ENCODE measurements around the gene PRDM2. TPM values are rescaled to one million over a fixed set of nuclear protein-coding genes. Genes with fewer than 3 reads are reported as not detected.
"Not testable (repeated sequence)": the region's sequence is repeated elsewhere in the genome, so short reads cannot be mapped to it uniquely, and the experiment has no call there.

The PRDM2 gene
- total and polyA plus RNA-seq, 8 donors: 9.3 to 26.4 (median 15.1) TPM

GRCh38 chr1:13674377-13674776, 25.6 kb upstream of the PRDM2 start:
- no peak for ATAC-seq
- TF ChIP-seq CTCF (IDR thresholded peaks at IDR 0.05): no peak
- 37 to 63% methylated on average over 5 of the region's 5 CpGs for WGBS, 2 donors
- Histone ChIP-seq H3K36me3 (no peaks in the 10 kb centered on the region), H3K4me1 (no peaks in the 10 kb centered on the region), H3K9me3 (no peaks in the 10 kb centered on the region), H3K27ac (no peak overlapping the region), H3K4me3 (no peak overlapping the region), H3K27me3 (no peaks in the 10 kb centered on the region)
- intact Hi-C loops (cut with DNase I): loop anchor here in 1 of 3 donors (5.0 kb wide), 1 partner anchor 273 kb away; no protein-coding TSS in a partner anchor
- FAIRE-seq: no peak
- no peak for DNase-seq

- Histone ChIP-seq H3K27me3 (no peaks in the 10 kb centered on the region), H3K36me3 (no peaks in the 10 kb centered on the region), H3K27ac (no peak overlapping the region), H3K9me3 (no peaks in the 10 kb centered on the region), H3K4me1 (no peaks in the 10 kb centered on the region), H3K4me3 (no peak overlapping the region)
- no peak for FAIRE-seq
- no peak for TF ChIP-seq CTCF (IDR thresholded peaks at IDR 0.05)
- no peak for ATAC-seq
- WGBS, 2 donors: 32 to 35% methylated on average over 3 of the region's 3 CpGs
- intact Hi-C loops (cut with DNase I): no loop called here
- no peak for DNase-seq
Observed at GRCh38 chr1:13675151-13675651, 24.8 kb upstream of the PRDM2 start.

- 38 to 42% methylated on average over 1 of the region's 1 CpG for WGBS, 2 donors
- no peak for ATAC-seq
- Histone ChIP-seq H3K27me3 (no peaks in the 10 kb centered on the region), H3K9me3 (no peaks in the 10 kb centered on the region), H3K4me1 (no peaks in the 10 kb centered on the region), H3K36me3 (no peaks in the 10 kb centered on the region), H3K4me3 (no peak overlapping the region), H3K27ac (no peak overlapping the region)
- no peak for TF ChIP-seq CTCF (IDR thresholded peaks at IDR 0.05)
- no peak for DNase-seq
- intact Hi-C loops (cut with DNase I): no loop called here
- no peak for FAIRE-seq
Observed at GRCh38 chr1:13677896-13678295, 22.1 kb upstream of the PRDM2 start.

- H3K27me3 ChIP-seq: no peaks in the 10 kb centered on the region
- no peak overlapping the region for H3K4me3 ChIP-seq
- DNase-seq: no peak
- no peak for FAIRE-seq
- H3K9me3 ChIP-seq: no peaks in the 10 kb centered on the region
- 76 to 85% methylated on average over 3 of the region's 3 CpGs for WGBS, 2 donors
- ATAC-seq: no peak
- no peak for TF ChIP-seq CTCF (IDR thresholded peaks at IDR 0.05)
- no peaks in the 10 kb centered on the region for H3K36me3 ChIP-seq
- no peak overlapping the region for H3K27ac ChIP-seq
- intact Hi-C loops (cut with DNase I): no loop called here
- H3K4me1 ChIP-seq: no peaks in the 10 kb centered on the region
Observed at GRCh38 chr1:13679651-13680050, 20.3 kb upstream of the PRDM2 start.

- FAIRE-seq; DNase-seq; intact Hi-C loops (cut with DNase I); H3K4me3 ChIP-seq; H3K9me3 ChIP-seq; H3K27me3 ChIP-seq; H3K4me1 ChIP-seq; H3K36me3 ChIP-seq; H3K27ac ChIP-seq; ATAC-seq: not testable (repeated sequence)
- WGBS, 2 donors: 82 to 92% methylated on average over 6 to 9 of the region's 9 CpGs
Observed at GRCh38 chr1:13680609-13681008, 19.4 kb upstream of the PRDM2 start.
